ENCODE measurements around the gene ASPHD1.

ASPHD1 gene

GRCh38 chr16:29897333-29897732 is 3.0 kb upstream of the ASPHD1 start:
- 81 to 86% methylated on average over 4 of the region's 4 CpGs for WGBS, 2 experiments
- Histone ChIP-seq H3K27ac (ENCODE audit: insufficient read depth, low read depth, low read length, poor library complexity, severe bottlenecking) (no peak overlapping the region), H3K4me1 (ENCODE audit: control insufficient read depth, insufficient read depth, low read length) (peaks cover 14% of the 10 kb centered on the region), H3K4me3 (ENCODE audit: insufficient read depth, low read depth, low read length) (no peak overlapping the region), H3K27me3 (ENCODE audit: control insufficient read depth, insufficient read depth, low read length, poor library complexity, severe bottlenecking) (peaks cover 8% of the 10 kb centered on the region), H3K36me3 (ENCODE audit: control insufficient read depth, insufficient read depth, low read length) (no peaks in the 10 kb centered on the region), H3K9me3 (ENCODE audit: control insufficient read depth, low read length) (no peaks in the 10 kb centered on the region)

- H3K4me1 ChIP-seq (ENCODE audit: control insufficient read depth, insufficient read depth, low read length): peaks cover 14% of the 10 kb centered on the region
- H3K4me3 ChIP-seq (ENCODE audit: insufficient read depth, low read depth, low read length): peak overlapping the region; percentile 54
- H3K9me3 ChIP-seq (ENCODE audit: control insufficient read depth, low read length): no peaks in the 10 kb centered on the region
- no peak overlapping the region for H3K27ac ChIP-seq (ENCODE audit: insufficient read depth, low read depth, low read length, poor library complexity, severe bottlenecking)
- H3K27me3 ChIP-seq (ENCODE audit: control insufficient read depth, insufficient read depth, low read length, poor library complexity, severe bottlenecking): peaks cover 8% of the 10 kb centered on the region
- no peaks in the 10 kb centered on the region for H3K36me3 ChIP-seq (ENCODE audit: control insufficient read depth, insufficient read depth, low read length)
- WGBS, 2 experiments: 13 to 17% methylated on average over 9 of the region's 9 CpGs
These were observed 2.0 kb upstream of the ASPHD1 start for GRCh38 chr16:29898135-29898803.

GRCh38 chr16:29898804-29899515 is 1.3 kb upstream of the ASPHD1 start:
- no peaks in the 10 kb centered on the region for H3K36me3 ChIP-seq (ENCODE audit: control insufficient read depth, insufficient read depth, low read length)
- 0% methylated on average over 24 of the region's 25 CpGs for WGBS, 2 experiments
- no peaks in the 10 kb centered on the region for H3K9me3 ChIP-seq (ENCODE audit: control insufficient read depth, low read length)
- H3K4me3 ChIP-seq (ENCODE audit: insufficient read depth, low read depth, low read length): peak overlapping the region; percentile 54
- peaks cover 8% of the 10 kb centered on the region for H3K27me3 ChIP-seq (ENCODE audit: control insufficient read depth, insufficient read depth, low read length, poor library complexity, severe bottlenecking)
- peaks cover 14% of the 10 kb centered on the region for H3K4me1 ChIP-seq (ENCODE audit: control insufficient read depth, insufficient read depth, low read length)
- H3K27ac ChIP-seq (ENCODE audit: insufficient read depth, low read depth, low read length, poor library complexity, severe bottlenecking): peak overlapping the region; percentile 30

- no peaks in the 10 kb centered on the region for H3K9me3 ChIP-seq (ENCODE audit: control insufficient read depth, low read length)
- H3K4me1 ChIP-seq (ENCODE audit: control insufficient read depth, insufficient read depth, low read length): peaks cover 14% of the 10 kb centered on the region
- peak within 1 kb of the TSS; percentile 54 for H3K4me3 ChIP-seq (ENCODE audit: insufficient read depth, low read depth, low read length)
- 0 to 1% methylated on average over 29 of the region's 29 CpGs for WGBS, 2 experiments
- peak within 1 kb of the TSS; percentile 30 for H3K27ac ChIP-seq (ENCODE audit: insufficient read depth, low read depth, low read length, poor library complexity, severe bottlenecking)
- H3K36me3 ChIP-seq (ENCODE audit: control insufficient read depth, insufficient read depth, low read length): no peaks in the 10 kb centered on the region
- peaks cover 8% of the 10 kb centered on the region for H3K27me3 ChIP-seq (ENCODE audit: control insufficient read depth, insufficient read depth, low read length, poor library complexity, severe bottlenecking)
These were observed 679 bp upstream of the ASPHD1 start, which contains the start of gene SEZ6L2 for GRCh38 chr16:29899516-29900101. TSS of gene SEZ6L2 (minus strand) at chr16:29899550. CDS start at chr16:29899019, 531 bp downstream.

GRCh38 chr16:29900888-29901606 is 759 bp downstream of the ASPHD1 start:
- no peaks in the 10 kb centered on the region for H3K36me3 ChIP-seq (ENCODE audit: control insufficient read depth, insufficient read depth, low read length)
- WGBS, 2 experiments: 55 to 58% methylated on average over 31 of the region's 31 CpGs
- H3K27me3 ChIP-seq (ENCODE audit: control insufficient read depth, insufficient read depth, low read length, poor library complexity, severe bottlenecking): peaks cover 8% of the 10 kb centered on the region
- no peaks in the 10 kb centered on the region for H3K9me3 ChIP-seq (ENCODE audit: control insufficient read depth, low read length)
- peak overlapping the region; percentile 54 for H3K4me3 ChIP-seq (ENCODE audit: insufficient read depth, low read depth, low read length)
- no peak overlapping the region for H3K27ac ChIP-seq (ENCODE audit: insufficient read depth, low read depth, low read length, poor library complexity, severe bottlenecking)
- peaks cover 14% of the 10 kb centered on the region for H3K4me1 ChIP-seq (ENCODE audit: control insufficient read depth, insufficient read depth, low read length)

GRCh38 chr16:29901607-29901945 is 1.3 kb downstream of the ASPHD1 start:
- 95% methylated on average over 19 of the region's 19 CpGs for WGBS, 2 experiments
- Histone ChIP-seq H3K27me3 (ENCODE audit: control insufficient read depth, insufficient read depth, low read length, poor library complexity, severe bottlenecking) (peaks cover 8% of the 10 kb centered on the region), H3K4me3 (ENCODE audit: insufficient read depth, low read depth, low read length) (no peak overlapping the region), H3K36me3 (ENCODE audit: control insufficient read depth, insufficient read depth, low read length) (no peaks in the 10 kb centered on the region), H3K27ac (ENCODE audit: insufficient read depth, low read depth, low read length, poor library complexity, severe bottlenecking) (no peak overlapping the region), H3K4me1 (ENCODE audit: control insufficient read depth, insufficient read depth, low read length) (peaks cover 14% of the 10 kb centered on the region), H3K9me3 (ENCODE audit: control insufficient read depth, low read length) (no peaks in the 10 kb centered on the region)

- H3K27ac ChIP-seq (ENCODE audit: insufficient read depth, low read depth, low read length, poor library complexity, severe bottlenecking): no peak overlapping the region
- H3K9me3 ChIP-seq (ENCODE audit: control insufficient read depth, low read length): no peaks in the 10 kb centered on the region
- H3K36me3 ChIP-seq (ENCODE audit: control insufficient read depth, insufficient read depth, low read length): no peaks in the 10 kb centered on the region
- peaks cover 8% of the 10 kb centered on the region for H3K27me3 ChIP-seq (ENCODE audit: control insufficient read depth, insufficient read depth, low read length, poor library complexity, severe bottlenecking)
- WGBS, 2 experiments: 88% methylated on average over 4 of the region's 4 CpGs
- H3K4me3 ChIP-seq (ENCODE audit: insufficient read depth, low read depth, low read length): no peak overlapping the region
- peaks cover 3% of the 10 kb centered on the region for H3K4me1 ChIP-seq (ENCODE audit: control insufficient read depth, insufficient read depth, low read length)
These were observed 3.3 kb downstream of the ASPHD1 start for GRCh38 chr16:29903590-29903989.

- H3K9me3 ChIP-seq (ENCODE audit: control insufficient read depth, low read length): no peaks in the 10 kb centered on the region
- H3K4me1 ChIP-seq (ENCODE audit: control insufficient read depth, insufficient read depth, low read length): peaks cover 3% of the 10 kb centered on the region
- WGBS, 2 experiments: 91 to 94% methylated on average over 7 of the region's 7 CpGs
- no peak overlapping the region for H3K27ac ChIP-seq (ENCODE audit: insufficient read depth, low read depth, low read length, poor library complexity, severe bottlenecking)
- H3K4me3 ChIP-seq (ENCODE audit: insufficient read depth, low read depth, low read length): no peak overlapping the region
- H3K27me3 ChIP-seq (ENCODE audit: control insufficient read depth, insufficient read depth, low read length, poor library complexity, severe bottlenecking): peaks cover 8% of the 10 kb centered on the region
- H3K36me3 ChIP-seq (ENCODE audit: control insufficient read depth, insufficient read depth, low read length): no peaks in the 10 kb centered on the region
These were observed 4.7 kb downstream of the ASPHD1 start for GRCh38 chr16:29904947-29905346.

- H3K27ac ChIP-seq (ENCODE audit: insufficient read depth, low read depth, low read length, poor library complexity, severe bottlenecking): no peak overlapping the region
- H3K9me3 ChIP-seq (ENCODE audit: control insufficient read depth, low read length): no peaks in the 10 kb centered on the region
- no peak overlapping the region for H3K4me3 ChIP-seq (ENCODE audit: insufficient read depth, low read depth, low read length)
- peaks cover 3% of the 10 kb centered on the region for H3K4me1 ChIP-seq (ENCODE audit: control insufficient read depth, insufficient read depth, low read length)
- no peaks in the 10 kb centered on the region for H3K36me3 ChIP-seq (ENCODE audit: control insufficient read depth, insufficient read depth, low read length)
- 94 to 95% methylated on average over 13 of the region's 13 CpGs for WGBS, 2 experiments
- H3K27me3 ChIP-seq (ENCODE audit: control insufficient read depth, insufficient read depth, low read length, poor library complexity, severe bottlenecking): peaks cover 6% of the 10 kb centered on the region
These were observed 5.4 kb downstream of the ASPHD1 start for GRCh38 chr16:29905668-29906067.

All from ectodermal cell (in vitro differentiated cells).